Measurements from ENCODE around the gene CCR9. TPM values are rescaled to one million over a fixed set of nuclear protein-coding genes. Genes with fewer than 3 reads are reported as not detected.

Gene CCR9
- polyA plus RNA-seq, 1 experiment: not detected

GRCh38 chr3:45871780-45872179 lies 14.6 kb upstream of the CCR9 start:
- no peak for DNase-seq (ENCODE audit: low read depth, low spot score)
- H3K27me3 ChIP-seq (ENCODE audit: control insufficient read depth, insufficient read depth, low read length): peaks cover 40% of the 10 kb centered on the region
- no peak overlapping the region for H3K4me3 ChIP-seq (ENCODE audit: low read depth, low read length)
- POLR2A ChIA-PET: no interaction called here
- CTCF ChIA-PET: no interaction called here
- no peaks in the 10 kb centered on the region for H3K9me3 ChIP-seq (ENCODE audit: control insufficient read depth, insufficient read depth, low read length)
- TF ChIP-seq CTCF (IDR thresholded peaks at IDR 0.05; ENCODE audit: low read depth, low read length): no peak
- no peak overlapping the region for H3K27ac ChIP-seq (ENCODE audit: low read depth, low read length)

GRCh38 chr3:45872569-45872968 lies 13.8 kb upstream of the CCR9 start:
- H3K9me3 ChIP-seq (ENCODE audit: control insufficient read depth, insufficient read depth, low read length): no peaks in the 10 kb centered on the region
- ChIA-PET CTCF (no interaction called here), POLR2A (no interaction called here)
- H3K27ac ChIP-seq (ENCODE audit: low read depth, low read length): no peak overlapping the region
- no peak overlapping the region for H3K4me3 ChIP-seq (ENCODE audit: low read depth, low read length)
- H3K27me3 ChIP-seq (ENCODE audit: control insufficient read depth, insufficient read depth, low read length): peaks cover 40% of the 10 kb centered on the region
- no peak for DNase-seq (ENCODE audit: low read depth, low spot score)
- no peak for TF ChIP-seq CTCF (IDR thresholded peaks at IDR 0.05; ENCODE audit: low read depth, low read length)

GRCh38 chr3:45873036-45873435 lies 13.3 kb upstream of the CCR9 start:
- POLR2A ChIA-PET: no interaction called here
- CTCF ChIA-PET: no interaction called here

GRCh38 chr3:45873638-45874037 lies 12.7 kb upstream of the CCR9 start:
- H3K9me3 ChIP-seq (ENCODE audit: control insufficient read depth, insufficient read depth, low read length): no peaks in the 10 kb centered on the region

More at GRCh38 chr3:45873036-45873435, 13.3 kb upstream of the CCR9 start:
- no peak overlapping the region for H3K4me3 ChIP-seq (ENCODE audit: low read depth, low read length)
- H3K27me3 ChIP-seq (ENCODE audit: control insufficient read depth, insufficient read depth, low read length): peaks cover 40% of the 10 kb centered on the region
- no peaks in the 10 kb centered on the region for H3K9me3 ChIP-seq (ENCODE audit: control insufficient read depth, insufficient read depth, low read length)
- no peak overlapping the region for H3K27ac ChIP-seq (ENCODE audit: low read depth, low read length)
- no peak for TF ChIP-seq CTCF (IDR thresholded peaks at IDR 0.05; ENCODE audit: low read depth, low read length)
- DNase-seq (ENCODE audit: low read depth, low spot score): no peak

More at GRCh38 chr3:45873638-45874037, 12.7 kb upstream of the CCR9 start:
- Histone ChIP-seq H3K4me3 (ENCODE audit: low read depth, low read length) (no peak overlapping the region), H3K27ac (ENCODE audit: low read depth, low read length) (no peak overlapping the region), H3K27me3 (ENCODE audit: control insufficient read depth, insufficient read depth, low read length) (peaks cover 39% of the 10 kb centered on the region)
- CTCF ChIA-PET: no interaction called here
- no peak for DNase-seq (ENCODE audit: low read depth, low spot score)
- POLR2A ChIA-PET: no interaction called here
- TF ChIP-seq CTCF (IDR thresholded peaks at IDR 0.05; ENCODE audit: low read depth, low read length): no peak

Data from AG04450 (cell line).